Eye (tissue), 1 donor: Measurements from ENCODE around the gene GSAP.
"Not testable (repeated sequence)": the region's sequence is repeated elsewhere in the genome, so short reads cannot be mapped to it uniquely, and the experiment has no call there.

ENCODE experiments used
- DNase-seq: peaks from one replicate; pipeline ENCODE4 v3.0.0-alpha.2; 2015

Gene GSAP

DNA sequence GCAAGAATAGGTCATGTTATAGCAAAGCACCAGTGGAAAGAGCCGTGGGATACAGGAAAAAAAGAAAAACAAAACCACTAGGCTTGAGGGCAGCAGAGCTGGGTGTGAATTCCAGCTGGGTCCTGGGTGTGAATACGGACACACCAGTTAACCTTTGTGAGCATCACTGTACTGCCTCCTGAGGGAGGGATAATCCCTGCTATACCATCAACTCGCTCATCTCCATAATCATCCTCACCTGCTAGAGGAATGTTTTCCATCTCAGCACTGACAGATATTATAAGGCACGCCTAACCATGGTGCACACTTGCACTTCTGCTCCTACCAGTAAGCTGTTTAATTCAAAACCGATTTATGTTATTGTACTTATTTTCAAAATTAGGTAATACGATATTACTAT, 62.2 kb downstream of the GSAP start:
- no peak for DNase-seq

- no peak for DNase-seq
Observed at GRCh38 chr7:77353407-77353721, 62.8 kb downstream of the GSAP start.

DNA sequence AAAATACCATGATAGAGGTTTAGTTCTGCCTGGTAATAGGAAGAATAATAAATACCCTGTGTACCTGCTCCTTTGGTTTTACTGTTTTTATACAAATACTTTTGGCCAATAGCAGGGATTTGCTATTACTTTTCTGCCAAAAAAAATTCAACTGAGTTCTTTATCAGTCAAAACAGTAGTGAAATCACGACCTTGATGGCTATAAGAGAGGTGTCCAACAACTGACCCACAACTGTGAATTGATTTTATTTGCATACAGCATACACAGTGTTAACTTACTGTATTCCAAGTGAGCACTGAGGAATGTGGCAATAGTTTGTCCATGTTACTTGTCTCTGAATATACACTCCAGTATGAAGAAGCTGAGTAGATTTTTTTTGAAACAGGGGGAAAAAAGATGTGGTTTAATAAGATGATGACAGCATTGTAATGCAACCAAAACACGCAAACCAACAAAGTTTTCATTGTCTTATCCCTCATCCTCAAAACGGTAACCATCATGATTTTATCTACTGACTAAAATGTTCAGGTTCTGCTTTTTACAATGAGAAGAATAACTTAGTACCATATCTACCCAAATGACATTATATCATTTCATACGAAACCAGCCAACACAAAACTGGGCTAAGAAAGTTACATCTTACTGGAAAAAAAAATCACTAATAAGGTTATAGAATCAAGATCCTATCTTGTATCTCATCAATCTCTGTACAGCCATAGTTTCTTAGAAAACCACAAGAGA, 63.3 kb downstream of the GSAP start:
- no peak for DNase-seq

DNA sequence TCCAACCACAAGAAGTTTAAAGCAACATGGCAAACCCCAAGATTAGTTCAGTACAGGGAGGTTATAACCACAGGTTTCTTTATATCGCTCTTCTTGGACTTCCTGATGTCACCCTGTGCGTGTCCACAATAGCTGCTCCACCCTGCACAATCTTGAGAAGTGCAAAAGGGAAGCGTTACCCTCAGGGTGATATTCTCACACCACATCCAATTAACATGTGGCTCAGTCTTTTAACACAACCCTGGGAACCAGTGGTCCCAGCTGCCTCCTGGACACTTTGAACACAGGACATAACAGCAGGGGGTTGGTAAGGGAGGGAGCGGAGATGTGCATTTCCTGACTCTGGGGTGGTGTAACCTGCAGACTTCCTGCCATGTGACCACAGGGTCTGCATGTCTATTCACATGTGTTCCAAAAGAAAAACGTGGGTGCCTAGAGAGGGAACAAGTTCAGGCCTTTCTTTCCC, 64.6 kb downstream of the GSAP start:
- DNase-seq, result no peak

DNA sequence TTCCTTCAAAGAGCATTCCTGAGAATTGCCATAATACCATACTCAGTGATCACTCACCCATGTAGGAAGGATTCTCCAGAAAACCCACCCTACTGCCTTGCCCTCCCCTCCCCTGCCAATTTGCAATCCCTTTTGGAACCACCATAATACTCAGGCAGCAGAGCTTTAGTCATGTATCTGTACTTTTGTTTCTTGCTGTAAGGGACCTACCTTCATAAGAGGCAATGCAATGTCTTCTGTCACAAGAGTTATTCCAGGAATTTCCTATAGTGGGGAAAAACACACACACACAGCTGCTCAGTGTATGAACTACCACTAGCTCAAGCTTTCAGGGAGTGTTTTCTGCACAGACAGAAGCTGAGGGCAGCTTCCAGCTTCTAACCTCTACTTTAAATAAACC, 67.0 kb downstream of the GSAP start:
- no peak for DNase-seq

DNA sequence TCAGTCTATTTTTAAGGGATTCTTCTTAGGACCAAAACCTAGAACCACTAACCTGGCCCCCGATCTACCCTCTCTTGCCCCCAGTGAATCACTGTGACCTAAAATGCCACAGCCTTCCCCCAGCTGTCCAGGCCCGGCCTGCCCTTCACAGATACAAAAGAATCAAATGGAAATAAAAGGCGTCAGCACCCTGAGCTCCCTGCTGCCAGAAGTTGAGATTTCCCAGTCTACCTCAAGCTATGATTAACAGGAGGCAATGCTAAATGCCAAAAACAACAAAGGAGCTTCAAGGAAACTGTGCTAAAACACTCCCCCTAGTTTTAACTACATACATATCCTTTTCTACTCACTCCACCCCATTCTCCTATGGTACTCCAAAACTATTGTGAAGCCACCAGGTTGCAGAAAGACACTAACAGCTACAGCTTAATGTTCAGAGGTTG, 67.8 kb downstream of the GSAP start:
- no peak for DNase-seq

- no peak for DNase-seq
Observed at GRCh38 chr7:77346441-77346840, 69.7 kb downstream of the GSAP start.

- DNase-seq, result not testable (repeated sequence)
Observed at GRCh38 chr7:77345426-77345825, 70.7 kb downstream of the GSAP start.

DNA sequence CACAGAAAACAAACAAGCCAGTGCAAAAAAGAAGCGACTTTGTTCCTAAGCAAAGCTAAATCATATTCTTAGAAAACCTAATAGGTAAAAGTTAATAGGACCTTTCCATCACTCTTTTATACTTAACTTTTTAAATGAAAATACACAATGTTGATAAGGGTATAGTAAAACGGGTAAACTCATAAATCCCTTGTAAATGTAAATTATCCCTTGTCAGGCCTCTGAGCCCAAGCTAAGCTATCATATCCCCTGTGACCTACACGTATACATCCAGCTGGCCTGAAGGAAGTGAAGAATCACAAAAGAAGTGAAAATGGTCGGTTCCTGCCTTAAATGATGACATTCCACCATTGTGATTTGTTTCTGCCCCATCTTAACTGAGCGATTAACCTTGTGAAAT, 76.4 kb downstream of the GSAP start:
- no peak for DNase-seq

DNA sequence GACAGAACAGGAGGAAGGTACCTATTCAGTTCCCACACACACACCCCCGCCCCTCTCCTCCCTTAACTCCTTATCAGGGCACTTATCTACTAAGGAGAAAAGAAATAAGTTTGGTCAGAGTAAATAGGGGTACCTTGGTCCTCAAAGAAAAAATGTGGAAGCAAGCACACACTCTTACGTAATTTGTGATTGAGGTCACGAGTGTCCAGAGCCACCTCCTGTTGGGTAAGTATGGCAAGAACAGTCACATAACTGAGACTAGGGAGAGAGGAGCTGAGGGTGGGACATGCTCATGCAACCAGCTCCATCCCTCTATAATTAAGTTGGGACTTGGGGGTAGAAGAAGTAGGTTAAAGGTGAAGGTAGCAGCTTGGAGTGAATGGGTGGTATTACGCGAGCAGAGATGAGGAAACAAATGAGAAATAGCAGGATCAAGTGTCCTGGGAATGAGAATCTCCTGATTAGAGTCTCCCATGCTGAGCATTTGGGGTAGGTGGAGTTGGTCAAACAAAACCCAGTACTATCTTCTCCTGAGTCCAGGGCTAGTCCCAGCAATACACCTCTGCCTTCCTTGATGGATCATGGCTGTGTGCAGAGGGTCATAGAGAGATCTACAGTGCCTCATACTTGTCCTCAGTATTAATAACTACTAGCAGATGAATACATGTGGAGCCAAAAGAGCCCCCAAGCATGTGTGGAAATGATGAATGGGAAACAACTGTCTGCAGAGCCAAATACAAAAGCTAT, 77.1 kb downstream of the GSAP start:
- DNase-seq, result no peak

GRCh38 chr7:77338260-77338659, 77.9 kb downstream of the GSAP start:
- no peak for DNase-seq

DNA sequence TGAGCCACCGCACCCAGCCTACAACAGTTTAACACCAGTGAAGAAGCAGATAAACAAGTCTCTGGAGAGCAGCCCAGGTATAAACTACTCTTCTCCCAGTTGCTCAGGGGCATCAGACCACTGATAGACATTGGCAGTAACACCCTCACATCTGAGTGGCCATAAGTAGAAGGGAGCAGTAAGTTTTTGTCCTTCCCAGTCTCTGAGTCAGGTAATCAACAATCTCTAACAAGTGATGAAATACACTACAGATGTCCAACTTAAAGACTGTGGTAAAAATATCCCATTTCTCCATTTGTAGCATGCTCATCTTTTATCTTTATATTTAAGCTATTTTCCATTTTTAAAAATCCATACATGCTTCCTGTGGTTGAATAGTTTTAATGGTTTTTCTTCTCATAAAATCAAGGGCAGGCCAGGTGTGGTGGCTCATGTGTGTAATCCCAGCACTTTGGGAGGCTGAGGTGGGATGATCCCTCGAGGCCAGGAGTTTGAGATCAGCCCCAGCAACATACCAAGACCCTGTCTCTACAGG, 78.6 kb downstream of the GSAP start:
- DNase-seq, result no peak

GRCh38 chr7:77335581-77335980, 80.6 kb downstream of the GSAP start:
- DNase-seq, result no peak

DNA sequence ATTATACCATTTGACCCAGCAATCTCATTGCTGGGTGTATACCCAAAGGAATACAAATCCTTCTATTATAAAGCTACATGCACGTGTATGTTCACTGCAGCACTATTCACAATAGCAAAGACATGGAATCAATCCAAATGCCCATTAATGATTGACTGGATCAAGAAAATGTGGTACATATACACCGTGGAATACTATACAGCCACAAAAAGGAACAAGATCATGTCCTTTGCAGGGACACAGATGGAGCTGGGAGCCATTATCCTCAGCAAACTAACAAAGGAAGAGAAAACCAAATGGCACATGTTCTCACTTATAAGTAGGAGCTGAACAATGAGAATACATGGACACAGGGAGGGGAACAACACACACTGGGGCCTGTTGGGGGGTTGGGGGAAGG, 82.1 kb downstream of the GSAP start:
- not testable (repeated sequence) for DNase-seq

GRCh38 chr7:77331938-77332695, 84.0 kb downstream of the GSAP start:
- DNase-seq, result peak; percentile 92

- no peak for DNase-seq
Observed at GRCh38 chr7:77330169-77330882, 85.8 kb downstream of the GSAP start.

GRCh38 chr7:77329466-77330168, 86.5 kb downstream of the GSAP start:
- no peak for DNase-seq

GRCh38 chr7:77328669-77329068, 87.5 kb downstream of the GSAP start:
- DNase-seq, result no peak

DNA sequence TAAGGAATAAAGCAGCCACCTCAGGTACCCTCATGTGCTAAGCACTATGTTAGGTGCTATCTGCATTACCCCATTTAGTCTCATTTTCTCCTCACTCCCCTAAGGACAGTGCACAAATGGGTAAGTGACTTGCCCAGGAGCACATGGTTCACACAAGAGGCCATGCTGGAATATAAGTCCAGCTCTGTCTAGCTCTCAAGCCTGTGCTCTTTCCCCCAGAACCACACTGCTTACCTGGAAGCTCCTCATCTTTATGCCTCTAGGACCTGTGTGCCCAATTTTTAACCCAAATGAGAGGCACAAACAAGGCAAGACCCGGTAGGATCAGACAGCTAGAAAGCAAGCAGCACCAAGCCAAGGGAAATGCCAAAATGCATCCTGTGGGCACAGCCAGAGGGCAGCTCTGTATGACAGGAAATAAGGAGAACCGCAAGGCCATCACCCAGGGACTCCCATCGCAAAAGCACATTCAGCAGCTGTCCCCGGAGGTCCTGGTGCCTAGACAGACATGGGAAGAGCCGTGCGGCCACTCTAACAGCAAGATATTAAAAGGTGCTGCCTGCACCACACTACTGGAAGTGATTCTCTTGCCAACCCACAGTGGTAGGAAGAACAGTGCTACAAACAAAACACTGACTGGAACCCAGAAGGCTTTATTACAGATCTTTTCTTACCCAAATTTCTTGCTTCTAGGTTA, 88.1 kb downstream of the GSAP start:
- DNase-seq, result no peak

GRCh38 chr7:77327067-77327931, 88.8 kb downstream of the GSAP start:
- DNase-seq, result no peak
